HG03097 (cell line): ENCODE results near the gene REV1.

Source experiments
- ATAC-seq: cut with Tn5 transposase; IDR thresholded peaks from one replicate; pipeline ENCODE4 v1.9.1; 2021; ENCODE audit not compliant: unreplicated experiment, low FRiP score

REV1 gene

DNA sequence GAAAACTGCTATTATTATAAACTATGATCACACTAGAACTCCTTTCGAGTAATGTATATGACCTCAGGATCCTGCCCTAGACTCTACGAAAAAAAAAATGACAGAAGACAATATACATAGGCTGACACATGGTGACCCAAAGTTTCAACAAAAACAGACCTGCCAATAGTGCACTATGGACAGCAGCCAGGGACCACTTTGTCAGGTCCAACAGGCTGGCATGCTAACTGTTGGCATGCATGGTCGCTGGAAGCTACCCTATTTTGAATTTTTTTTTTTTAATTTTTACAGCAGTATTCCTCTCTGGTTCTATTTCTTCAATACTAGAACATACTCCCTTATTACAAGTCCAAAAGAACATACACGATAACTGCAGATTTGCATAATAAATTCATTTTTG lies 38.1 kb downstream of the REV1 start:
- no peak for ATAC-seq

DNA sequence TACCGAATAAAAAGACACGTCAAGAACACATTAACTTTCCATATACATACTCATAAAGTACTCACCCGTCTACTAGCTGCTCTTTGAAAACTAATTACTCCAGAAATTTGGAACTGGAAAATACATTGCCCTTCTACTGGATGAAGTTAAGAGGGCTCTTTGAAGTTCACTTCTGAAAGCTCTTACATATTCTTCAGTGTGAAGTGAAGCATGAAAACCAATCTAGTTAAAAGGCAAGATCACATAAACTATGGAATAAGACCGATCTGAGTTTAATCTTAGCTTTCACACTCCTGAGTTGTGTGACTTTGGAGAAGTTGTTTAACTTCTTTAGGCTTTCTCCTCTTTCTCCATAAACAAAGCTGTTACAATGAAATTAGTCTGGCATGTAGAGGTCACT lies 38.5 kb downstream of the REV1 start:
- ATAC-seq = no peak

DNA sequence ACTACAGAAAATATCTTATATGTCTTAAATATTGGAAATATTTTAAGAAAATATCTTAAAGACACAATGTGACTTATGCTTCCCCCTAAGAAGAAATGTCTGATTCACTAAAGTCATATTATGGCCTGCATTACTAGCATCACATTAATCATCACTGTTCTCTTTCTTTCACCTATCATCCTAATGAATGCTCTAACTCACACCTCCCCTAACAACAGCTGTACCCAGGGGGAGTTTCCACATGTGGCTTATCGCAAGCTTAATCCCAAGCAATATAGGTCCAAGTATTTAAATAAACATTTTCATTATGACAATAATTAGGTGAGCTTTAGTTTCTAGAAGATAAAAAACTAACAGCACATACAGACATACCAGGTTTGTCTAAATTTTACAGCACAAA lies 39.6 kb downstream of the REV1 start:
- ATAC-seq = no peak

DNA sequence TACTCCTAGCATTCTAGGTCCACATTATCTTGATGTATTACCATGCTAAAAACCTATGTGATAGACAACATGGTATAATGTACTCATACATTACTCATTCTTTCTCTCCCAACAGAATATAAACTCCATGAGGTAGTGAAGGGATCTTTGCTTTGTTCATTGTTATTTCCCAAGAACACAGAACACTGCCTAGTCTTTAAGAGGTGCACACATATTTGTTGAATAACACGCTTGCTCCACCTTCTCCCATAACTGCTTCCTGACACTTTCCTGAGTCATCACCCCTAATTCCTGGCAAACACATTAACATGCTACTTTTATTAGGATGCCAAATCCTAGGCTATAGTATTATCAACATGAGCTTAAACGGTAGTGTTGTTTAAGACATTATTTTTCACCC lies 41.3 kb downstream of the REV1 start:
- ATAC-seq = no peak

DNA sequence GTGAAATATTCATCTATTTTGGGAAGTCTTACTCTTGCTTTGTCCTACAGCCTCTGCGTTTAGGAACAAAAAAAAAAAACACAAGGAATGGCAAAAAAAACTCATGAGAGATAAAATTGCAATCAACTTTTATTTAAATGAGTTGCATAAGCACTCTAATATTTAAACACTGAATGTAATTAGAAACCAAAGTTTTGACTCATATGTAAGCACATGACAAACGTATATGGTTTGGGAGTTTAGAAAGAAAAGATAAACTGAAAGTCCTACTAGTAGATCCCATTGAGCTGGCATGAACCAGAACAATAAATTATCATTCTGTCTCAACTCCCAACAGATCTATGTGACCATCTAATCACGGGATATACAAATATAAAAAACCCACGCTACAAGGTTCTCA lies 44.8 kb downstream of the REV1 start:
- ATAC-seq = no peak

DNA sequence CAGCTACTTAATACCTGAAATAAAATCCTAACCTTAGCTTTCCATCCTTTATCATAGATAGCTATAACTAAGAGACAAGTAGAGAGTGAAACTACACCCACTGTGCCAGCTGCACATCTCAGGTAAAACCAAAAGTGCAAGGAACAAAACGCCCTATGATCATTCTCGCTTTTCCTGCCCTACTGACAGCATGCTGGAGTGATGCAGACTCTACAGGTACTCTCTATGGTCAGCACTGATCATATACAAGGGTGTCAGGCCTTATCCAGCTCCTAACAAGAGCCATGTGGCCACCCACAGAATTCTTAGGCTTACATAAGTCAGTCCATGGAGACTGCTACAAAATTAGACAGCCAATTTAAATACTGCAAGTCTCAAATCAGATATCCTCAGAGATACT lies 45.6 kb downstream of the REV1 start:
- peak; percentile 56 for ATAC-seq

DNA sequence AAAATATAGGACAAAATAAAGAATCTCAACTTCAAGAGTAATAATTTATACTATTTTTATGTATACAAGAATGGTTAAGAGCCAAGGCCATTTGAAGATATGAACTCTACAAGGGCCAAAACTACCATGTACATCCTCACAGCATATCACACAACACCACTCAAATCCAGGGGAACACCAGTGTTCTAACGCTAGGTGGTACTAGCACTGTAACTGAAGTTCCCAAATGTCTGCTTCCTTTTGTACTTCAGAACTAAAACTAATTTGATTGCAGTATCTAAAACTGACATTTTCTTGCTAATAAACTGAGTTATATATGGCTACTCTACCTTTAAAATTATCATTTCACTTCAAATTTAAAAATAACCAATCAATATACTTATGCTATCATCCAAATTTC lies 47.0 kb downstream of the REV1 start:
- ATAC-seq = no peak

DNA sequence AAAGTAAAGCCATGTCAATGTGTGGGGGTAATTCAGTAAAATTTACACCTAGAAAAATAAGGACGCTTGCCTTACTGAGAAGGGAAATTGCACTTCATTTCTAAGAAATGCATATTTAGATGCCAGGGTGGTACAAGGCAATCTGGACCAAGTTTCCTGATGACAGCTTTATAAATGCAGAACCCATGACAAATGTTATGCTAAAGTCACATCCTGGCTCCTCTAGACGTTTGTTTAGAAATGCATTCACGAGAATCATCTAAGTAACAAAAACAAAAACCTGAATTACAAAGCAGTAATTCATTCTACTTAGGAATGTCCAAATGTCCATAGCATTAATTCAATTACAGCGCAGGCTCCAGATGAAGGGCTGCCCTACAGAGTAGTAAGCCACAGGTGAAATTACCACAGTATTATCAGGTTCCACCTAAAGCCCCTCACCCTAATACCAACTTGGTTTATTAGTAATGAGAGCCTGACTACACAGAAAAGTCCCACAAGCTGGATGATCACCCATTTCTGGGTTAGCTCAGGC lies 49.8 kb downstream of the REV1 start:
- ATAC-seq = no peak

DNA sequence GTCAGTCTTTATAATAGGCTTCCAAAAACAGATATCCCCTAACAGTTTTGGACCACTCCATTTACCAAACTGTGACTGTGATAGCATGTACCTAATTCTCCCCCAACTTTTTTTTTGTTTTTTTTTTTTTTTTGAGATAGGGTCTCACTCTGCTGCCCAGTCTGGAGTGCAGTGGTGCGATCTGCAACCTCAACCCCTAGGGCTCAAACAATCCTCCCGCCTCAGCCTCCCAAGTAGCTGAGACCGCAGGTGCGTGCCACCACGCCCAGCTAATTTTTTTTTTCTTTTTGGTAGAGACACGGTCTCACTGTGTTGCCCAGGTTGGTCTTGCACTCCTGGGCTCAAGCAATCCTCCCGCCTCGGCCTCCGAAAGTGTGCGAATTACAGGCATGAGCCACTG lies 52.9 kb downstream of the REV1 start:
- no peak for ATAC-seq

DNA sequence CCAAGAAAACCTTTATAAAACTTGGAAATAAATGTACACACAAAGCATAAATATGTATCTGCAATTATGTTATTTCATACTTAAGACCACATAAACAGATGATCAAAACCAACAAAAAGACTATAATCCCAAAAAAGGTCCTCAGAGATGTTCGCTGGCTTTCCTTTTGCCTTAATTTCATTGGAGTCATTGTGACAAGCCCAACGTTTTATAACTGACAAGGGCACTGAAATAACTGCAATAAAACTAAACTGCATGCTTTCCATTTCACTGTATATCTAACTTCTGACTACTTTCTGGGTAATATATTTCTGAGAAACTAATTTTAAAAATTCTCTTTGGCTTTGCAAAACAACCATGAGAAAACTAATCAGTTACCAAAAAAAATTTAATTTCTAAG lies 56.5 kb downstream of the REV1 start:
- no peak for ATAC-seq

DNA sequence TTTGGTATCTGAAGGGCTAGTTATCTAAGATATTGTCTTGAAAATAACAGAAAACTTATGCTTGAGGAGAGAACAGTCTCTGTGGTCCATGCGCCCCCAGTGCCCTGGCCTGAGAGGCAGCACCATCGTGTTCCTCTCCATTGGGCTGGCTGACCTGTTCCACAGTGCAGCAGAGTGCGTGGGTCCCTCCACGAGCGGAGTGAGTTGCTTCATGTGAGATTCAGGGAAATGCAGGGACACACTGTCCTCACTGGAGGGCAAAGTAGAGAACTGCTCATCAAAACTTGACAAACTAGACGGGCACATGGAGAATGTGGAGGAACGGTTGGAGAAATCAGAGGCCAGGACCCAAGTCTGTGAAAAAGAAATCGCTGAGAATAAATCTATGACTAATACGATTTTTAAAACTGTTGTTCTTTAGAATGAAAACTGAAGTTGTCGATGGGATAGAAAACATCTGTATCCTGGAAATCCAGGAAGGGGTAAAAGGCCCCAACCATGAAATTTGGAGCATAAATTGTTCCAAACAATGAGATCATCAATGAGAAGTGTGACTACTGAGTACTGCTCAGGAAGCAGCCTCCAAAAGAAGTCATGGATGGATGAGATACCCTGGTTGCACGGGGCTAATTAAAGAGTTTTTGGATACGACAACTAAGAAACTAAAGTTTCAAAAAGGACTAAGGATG lies 58.1 kb downstream of the REV1 start:
- ATAC-seq = no peak

DNA sequence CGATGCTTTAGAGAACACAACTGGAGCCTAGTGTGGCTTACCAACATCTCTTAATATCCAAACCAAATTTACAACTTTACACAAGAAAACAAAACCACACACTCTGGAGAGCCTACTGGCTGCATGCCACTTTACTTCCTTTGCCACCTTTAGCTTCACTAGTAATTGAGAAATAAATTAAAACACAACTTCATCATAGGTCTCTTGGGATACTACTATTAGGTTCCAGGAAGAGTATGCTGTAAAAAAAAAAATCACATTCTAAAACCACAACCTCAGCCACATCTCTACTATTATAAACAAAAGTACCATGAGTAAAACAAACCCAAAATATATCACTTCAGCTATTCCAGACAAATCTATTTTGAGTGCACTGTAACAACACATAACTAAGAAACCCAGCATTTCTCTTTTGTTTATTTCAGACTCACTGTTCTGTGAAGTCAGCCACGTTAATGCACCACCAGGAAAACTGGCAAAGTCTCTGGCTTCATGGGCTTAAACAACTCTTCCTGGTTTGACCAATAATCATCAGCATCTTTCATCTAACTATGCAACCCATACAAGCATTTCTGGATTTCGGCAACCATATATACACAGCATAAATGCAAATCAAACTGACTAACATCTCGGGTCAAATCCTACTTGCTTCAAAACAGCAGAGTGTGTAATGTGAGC lies 59.1 kb downstream of the REV1 start:
- ATAC-seq = no peak

DNA sequence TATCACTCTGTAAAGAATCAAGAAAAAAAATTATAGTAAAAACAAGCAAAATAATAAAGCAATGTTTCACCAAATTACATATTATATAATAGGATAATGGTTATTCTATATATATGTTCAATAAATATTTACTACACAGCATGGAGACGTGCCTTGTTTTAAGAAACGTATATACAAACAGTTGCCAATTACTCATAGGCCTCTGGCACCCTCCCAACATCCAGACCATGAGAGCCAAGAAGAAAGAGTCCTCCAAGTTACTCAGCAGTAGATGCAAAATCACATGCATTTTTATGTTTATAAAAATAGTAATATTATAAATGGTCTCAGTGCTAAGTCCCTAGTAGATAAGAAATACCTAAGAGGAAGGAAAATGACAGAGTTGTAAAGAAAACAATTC lies 64.8 kb downstream of the REV1 start:
- ATAC-seq = no peak

DNA sequence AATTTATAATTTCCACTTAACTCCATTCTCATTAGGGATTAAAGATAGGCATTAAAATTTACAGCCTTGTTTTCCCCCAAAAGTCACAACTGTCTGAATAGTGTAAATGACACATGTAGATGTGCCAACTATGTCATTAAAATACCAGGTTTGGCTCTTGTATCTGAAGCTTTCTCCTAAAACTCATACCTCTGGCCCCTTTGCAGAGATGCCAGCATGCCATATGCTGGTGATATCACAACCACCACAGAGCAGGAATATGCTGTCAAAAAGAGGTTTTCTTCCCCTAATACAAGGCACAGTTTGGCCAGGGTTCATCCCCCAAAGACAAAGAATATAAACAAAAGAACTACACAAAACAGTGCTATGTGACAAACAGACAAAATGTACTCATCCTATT lies 65.4 kb downstream of the REV1 start:
- no peak for ATAC-seq

DNA sequence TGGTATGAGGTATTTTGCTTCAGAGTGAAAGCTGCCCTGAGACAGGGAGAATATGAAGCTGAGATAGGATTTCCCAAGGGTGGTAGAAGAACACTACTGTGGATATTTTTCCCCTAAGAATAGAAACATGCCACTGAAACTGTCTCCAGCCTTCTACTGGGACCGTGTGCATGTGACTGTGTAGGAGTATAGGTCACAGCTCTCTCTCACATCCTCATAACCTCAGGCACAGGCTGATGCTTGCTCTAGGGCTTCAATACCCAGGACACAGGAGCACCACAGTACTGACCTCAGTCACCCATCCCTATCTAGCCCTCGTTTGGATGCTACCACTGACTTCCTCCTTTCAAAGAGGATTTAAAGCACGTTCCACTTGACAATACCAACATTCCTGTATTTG lies 67.2 kb downstream of the REV1 start:
- no peak for ATAC-seq

DNA sequence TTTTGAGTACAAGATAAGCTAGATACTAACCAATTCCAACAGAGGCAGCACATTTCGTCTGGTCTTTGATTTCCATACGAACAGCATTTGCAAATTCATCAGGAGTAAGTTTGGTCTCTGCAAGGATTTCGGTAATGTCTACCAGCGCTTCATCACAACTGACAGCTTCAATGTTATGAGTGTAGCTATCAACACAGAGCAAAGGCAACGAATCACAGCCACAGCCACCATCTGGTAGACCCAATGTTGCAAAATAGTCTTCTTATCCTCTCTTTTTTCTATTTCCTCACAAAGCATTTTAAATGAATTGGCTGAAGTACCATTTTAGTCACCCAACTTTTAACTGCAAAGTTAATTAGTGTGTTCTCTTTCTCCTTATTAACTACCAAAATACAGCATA lies 68.3 kb downstream of the REV1 start:
- no peak for ATAC-seq

DNA sequence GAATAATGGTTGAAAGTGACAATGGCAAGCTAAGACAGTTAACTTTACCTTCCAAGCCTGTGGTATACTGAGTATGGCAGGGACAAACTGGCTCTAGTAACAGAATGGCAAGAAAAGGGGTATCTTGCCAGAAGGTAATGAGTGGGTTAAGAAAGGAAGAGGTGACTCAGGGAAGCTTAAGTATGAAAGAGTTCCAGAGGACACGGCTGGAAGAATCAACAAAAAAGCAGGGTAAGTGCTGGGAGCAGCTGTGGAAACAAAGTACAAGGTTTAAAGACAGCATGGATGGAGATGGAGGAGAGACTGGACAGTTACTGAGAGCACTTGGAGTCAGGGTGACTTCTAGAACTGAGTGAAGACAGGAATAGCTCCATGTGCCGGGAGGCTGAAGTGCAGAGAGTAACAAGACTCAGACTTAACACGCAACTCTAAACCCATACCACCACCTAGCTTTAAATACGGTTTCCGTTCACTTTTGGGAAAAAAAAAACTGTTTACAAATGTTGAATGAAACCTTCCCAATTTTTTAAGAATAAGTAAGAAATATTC lies 69.0 kb downstream of the REV1 start:
- ATAC-seq = no peak

DNA sequence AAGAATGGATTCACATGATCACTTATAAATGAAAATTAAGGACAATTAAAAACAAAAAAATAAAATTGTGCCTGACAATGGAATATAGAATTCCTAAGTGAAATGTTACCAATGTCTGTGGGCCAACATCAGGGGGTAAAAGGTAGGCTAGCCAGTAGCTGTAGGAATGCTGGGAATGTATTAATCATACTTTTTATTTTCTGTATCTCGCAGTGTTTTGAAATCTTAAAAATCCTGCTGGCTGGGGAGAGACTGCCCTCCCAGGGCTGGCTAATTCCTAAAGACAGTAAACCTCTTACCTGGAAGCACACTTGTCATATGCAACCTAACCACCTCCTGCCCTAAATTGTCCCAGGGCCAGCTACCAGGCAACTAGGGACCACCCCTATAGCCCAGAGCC lies 69.8 kb downstream of the REV1 start:
- no peak for ATAC-seq

DNA sequence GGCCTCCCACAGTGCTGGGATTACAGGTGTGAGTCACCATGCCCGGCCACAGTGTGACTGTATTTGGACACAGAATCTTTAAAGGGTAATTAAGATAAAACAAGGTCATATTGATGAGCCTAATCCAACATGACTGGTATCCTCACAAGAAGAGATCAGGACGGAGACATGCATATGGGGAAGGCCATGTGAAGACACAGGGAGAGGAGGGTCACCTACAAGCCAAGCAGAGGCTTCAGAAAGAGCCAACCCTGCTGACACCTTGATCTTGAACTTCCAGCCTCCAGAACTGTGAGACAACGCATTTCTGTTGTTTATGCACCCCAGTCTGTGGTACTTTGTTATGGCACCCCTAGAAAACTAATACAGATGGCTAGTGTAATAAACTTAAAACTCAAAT lies 72.4 kb downstream of the REV1 start:
- no peak for ATAC-seq

DNA sequence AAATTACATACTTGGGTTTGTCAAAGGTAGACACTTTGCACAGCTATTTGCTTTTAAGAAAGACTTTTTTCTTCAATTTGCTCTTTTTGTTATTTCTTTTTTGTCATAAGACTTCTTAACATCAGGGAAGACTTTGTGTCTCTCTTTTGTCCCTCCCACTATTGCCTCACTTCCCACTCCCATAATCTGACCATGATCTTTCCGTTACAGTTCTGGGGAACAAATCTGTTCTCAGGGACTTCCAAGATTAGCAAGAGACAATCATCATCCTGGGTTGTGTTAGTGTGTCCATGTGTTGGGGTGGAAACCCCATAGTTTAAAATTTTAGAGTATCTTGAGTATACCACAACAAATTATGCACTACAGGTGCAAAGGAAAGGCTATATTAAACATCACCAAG lies 75.3 kb downstream of the REV1 start:
- ATAC-seq = no peak

DNA sequence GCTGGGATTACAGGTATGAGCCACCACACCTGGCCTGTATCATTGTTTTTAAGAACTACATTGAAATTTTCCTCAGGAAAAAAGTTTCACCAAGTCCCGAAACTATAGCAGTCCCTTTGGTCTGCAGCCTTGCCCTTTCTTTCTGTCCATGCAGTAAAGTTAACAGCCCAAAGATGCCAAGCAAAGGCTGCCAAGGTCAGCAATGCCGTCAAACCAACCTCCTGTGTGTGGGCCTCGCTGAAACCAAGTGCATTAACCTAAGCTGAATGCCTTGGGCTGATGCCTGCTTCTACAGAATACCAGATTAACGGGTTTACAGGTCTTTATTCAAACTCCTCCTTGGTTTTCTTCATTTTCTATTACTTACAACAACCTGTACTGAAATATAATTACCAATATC lies 79.5 kb downstream of the REV1 start:
- ATAC-seq = no peak

DNA sequence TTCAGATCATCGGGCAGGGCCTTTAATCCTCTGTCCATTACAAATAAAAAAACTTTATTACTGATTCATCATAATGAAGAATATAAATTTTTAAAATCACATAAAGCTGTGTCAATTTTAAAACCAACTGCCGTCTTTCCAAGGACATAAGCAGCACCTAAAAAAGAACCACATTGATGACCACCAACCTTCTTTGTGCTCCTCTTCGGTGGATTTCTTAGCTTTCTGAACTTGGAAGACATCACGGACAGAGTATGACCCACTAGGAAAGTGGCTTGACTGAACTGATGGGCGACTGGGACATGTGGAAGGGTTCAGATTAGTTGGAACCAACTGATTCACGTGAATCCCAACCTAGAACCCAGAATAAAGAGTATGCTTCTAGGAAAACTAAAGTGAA lies 83.7 kb downstream of the REV1 start:
- ATAC-seq = no peak
